Fibroblast of skin of back (primary cell): ENCODE results near the gene DSCAML1.
"Not testable (repeated sequence)": the region's sequence is repeated elsewhere in the genome, so short reads cannot be mapped to it uniquely, and the experiment has no call there.

Experiments
- DNase-seq: peaks from one replicate; pipeline ENCODE4 v3.0.0-alpha.2; 2013

Gene DSCAML1

DNA sequence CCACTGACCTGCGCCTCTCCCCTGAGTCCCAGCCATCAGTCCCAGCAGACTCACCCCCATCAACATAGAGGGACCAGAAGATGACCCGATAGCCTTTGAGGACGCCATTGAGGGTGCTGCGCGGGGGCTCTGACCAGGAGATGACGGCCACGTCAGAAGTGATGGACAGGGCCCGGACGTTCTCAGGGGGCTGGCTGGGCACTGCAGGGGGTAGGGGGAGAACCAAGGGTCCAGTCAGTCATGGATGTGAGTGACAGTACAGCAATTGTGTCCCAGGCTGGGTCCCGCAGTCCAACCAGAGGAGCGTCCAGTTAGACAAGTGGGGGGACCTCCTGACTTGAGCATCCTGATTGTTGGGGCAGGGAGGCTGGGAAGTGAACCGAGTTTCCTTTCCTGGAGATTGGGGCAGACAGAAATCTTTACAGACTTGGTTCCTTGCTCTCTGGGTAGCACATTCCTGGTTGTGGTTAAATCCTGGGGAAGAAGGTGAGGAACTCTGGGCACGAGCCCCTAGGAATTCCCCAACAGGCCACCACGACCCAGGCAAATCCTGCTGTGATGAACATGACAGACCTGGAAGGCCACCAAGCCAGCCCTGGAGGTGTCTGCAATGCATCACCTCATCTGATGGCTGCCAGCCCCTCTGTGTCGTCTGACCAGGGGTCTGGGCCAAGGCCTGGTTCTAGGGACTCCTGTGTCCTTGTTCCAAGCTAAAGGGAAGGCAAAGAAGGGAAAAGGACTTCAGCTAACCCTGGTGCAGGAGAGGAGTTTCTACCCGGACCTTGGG is 335.4 kb downstream of the DSCAML1 start:
- DNase-seq, result no peak

DNA sequence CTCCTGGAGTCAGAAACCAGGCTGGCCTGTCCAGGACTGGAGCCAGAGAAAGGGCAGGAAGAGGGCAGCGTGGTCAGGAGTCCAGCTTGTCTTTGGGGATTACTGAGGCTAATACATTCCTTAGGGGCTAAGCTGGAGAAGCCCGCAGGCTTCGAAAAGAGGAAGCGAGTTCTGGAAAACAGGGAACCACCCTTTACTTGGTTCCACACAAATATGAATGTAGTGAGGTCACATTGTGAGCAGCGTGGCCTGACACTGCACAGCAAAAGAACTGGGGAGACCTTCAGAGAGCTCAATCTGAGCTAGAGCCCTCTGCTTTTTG is 337.1 kb downstream of the DSCAML1 start:
- no peak for DNase-seq

DNA sequence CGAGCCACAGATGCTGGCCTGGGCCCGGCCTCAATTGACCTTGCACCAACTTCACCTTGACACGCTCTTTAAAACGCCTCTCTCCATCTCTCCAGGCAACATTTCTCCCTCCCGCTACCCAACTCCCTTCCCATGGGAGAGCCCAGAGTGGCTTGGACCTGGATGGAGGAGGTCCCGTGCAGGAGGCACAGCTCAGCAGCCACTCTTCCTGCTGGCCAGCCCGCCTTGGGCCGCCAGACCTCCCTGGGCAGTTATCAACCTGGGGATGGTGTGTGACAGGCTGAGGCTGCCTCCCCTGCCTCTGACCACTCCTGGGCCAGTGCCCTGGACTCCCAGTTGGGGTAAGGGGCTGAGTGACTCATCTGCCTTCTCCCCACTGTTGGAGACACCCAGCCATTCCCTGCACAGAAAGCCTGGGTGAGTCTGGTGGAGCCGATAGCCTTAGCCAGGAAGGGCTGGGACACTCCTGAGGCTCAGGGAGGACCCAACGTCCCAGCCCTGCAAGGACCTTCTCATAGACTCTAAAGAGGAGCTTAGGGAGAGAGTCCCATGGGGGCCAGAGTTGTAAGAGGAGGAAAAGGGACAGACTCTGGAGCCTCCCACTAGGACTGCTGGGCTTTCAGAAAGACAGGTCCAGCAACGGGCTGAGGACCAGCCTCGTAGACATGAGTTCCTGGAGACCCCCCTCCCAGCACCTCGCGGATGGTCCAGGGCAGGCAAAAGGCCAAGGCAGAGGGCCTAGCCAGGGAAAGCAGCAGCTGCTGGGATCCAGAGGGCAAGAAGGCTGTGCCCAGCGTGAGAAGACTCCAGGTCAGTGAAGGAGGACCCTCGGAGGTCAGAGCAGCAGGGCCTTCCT is 337.7 kb downstream of the DSCAML1 start:
- no peak for DNase-seq

DNA sequence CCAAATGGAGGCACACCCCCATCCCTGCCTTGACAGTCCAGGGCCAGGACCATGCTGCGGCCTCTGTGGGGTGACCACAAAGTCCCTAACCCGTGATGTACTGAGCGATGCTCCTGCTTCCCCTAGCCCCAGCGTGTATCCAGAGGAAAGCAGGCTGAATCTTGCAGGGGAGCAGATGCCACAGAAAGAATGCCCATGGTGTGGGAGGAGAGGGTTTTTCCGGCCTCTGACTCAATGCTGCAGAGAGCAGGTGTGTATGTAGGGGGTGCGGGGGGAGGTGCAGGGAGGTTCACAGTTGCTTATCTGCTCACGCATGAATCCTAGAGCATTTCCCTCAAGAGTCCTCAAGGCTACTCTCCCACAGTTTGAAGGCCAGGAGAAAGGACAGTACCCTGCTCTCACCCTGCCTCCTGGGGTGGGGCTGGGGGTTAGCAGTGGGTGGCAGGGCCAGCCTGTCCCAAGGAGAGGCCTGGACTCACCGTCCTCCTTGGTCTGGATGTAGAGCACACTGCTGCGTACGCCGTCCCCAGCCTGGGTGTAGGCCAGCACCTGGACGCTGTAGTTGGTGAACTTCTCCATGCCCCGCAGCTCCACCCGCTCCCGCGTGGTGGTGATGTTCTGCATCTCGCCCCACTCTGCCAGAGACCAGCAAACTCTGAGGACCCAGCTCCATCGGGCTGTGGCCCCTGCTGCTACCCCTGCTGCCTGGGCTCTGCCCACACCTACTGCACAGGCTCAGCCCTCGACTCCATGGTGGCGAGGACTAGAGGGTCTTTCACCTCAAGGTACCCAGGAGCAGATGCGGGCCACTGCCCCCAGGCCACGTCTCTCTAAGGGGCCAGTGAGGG is 338.5 kb downstream of the DSCAML1 start:
- DNase-seq, result no peak

DNA sequence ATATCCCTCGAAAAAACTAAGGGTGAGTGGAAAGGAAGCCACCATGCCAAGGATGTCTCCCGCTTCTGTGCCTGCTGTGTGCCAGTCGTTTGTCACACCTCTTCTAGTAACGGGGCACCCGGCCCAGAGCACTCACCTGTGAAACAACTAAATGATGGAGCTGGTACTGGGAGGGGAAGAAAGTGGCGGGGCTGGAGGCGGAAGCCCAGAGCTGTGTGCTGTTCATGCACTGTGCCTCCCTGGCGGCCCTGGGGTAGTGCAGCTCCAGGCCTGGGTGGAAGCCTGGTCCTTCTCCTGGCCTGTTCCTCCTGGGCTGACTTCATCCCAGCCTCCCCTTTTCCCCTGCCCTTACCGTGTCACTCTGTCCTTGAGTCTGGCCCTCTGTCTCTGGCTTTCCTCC is 339.2 kb downstream of the DSCAML1 start:
- DNase-seq, result no peak

DNA sequence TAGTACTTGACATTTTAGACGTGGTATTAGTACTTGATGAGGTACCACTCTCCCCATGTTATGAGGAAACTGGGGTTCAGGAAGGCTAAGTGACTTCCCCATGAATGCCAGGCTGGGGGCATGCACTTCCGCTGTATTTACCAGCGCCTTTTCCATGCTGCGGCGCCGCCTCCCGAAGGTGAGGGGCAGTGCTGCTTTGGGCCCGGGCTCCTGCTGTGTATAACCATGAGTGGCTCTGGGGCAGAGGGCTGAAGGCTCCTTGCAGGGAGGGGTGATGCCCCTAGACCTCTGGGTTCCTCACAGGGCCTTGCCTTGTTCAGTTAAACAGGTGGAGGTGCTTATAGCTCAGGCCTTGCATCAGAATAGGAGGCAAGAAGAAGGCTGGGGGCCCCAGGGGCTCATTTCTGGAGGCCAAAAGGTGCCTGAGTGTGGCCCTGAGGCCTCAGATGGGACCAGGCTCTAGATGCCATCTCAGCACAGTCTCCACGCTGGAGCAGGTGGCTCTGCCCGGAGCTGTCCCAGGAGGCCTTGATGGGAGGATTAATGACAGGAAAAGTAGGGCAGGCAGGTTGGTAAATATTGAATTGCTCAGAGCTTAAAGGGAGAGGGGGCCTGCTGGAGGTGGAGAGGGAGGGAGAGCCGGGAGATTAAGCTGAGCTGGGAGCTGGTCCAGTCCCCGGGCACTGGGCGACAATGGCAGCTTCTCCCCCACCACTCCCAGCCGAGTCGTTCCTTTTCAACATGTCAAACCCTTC is 339.8 kb downstream of the DSCAML1 start:
- DNase-seq, result no peak

DNA sequence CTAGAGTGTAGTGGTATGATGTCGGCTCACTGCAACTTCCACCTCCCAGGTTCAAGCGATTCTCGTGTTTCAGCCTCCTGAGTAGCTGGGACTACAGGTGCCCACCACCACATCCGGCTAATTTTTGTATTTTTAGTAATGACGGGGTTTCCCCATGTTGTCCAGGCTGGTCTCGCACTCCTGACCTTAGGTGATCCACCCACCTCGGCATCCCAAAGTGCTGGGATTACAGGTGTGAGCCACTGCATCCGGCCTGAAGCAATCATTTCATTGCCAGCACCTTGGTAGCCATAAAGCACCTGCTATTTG is 340.3 kb downstream of the DSCAML1 start:
- DNase-seq, result not testable (repeated sequence)

DNA sequence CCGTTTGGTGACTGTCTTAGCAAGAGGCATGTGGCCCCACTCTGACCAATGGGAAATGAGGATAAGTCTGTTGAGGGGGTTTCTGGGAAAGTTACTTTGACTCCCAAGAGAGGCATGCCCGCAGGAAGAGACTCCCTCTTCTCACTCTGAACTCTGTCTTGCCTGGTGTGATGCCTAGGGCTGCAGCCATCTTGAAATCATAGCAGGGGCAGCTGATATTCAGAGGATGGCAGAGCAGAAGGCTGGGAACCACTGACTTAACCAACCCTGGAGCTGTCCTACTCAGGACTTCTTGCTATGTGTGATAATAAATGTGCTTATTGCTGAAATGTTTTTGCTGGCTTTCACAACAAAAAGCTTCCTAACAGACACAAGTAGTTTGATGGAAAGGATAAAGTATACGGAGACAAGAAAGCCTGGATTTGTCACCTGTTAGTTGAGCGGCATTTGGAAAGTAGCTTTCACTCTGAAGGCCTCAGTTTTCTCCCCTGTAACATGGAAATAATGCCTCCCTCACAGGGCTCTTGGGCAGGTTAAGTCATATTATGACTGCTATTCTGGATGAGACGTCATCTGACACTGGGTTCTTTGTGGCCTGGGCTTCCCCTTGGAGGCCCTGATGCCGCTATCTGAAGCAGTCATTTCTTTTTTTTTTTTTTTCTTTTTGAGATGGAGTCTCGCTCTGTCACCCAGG is 340.8 kb downstream of the DSCAML1 start:
- DNase-seq, result no peak

DNA sequence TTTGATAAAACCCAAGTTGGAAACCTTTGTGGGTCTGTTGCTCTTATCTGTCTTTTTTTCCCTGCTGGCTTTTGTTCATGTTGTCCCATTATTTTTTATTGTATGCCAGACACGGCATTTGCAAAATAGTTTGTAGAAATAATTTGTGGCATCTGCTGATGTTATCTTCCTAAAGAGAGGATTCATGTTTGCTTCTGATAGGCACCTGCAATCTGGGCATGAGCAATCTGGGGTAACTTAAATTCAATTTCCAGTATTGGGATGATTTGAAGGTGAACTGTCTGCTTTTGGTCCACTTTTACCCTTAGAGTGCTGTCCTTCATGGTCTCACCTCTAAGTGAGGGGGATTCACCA is 342.5 kb downstream of the DSCAML1 start:
- no peak for DNase-seq

DNA sequence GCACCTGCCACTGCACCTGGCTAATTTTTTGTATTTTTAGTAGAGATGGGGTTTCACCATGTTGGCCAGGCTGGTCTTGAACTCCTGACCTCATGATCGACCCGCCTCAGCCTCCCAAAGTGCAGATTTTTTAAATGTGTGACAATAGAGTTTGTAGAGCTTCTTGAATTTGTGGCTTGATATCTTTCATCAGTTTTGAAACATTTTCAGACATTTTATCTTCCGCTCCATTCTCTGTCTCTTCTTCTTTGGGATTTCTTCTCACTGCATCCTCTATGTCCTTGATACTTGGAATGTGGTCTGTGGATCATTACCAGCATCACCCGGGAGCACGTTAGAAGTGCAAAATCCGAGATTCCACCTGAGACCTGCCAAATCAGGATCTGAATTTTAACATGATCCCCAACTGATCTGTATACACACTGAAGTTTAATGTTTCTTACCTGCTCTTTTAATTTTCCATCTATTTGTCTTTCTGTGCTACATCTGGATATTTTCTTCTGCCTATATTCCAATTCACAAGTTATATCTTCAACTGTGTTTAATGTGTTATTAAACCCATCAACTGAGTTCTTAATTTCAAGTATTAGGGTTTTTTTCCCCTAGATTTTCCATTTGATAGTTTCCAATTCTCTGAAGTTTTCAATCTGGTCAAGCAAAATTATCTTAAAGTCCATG is 343.0 kb downstream of the DSCAML1 start:
- no peak for DNase-seq

DNA sequence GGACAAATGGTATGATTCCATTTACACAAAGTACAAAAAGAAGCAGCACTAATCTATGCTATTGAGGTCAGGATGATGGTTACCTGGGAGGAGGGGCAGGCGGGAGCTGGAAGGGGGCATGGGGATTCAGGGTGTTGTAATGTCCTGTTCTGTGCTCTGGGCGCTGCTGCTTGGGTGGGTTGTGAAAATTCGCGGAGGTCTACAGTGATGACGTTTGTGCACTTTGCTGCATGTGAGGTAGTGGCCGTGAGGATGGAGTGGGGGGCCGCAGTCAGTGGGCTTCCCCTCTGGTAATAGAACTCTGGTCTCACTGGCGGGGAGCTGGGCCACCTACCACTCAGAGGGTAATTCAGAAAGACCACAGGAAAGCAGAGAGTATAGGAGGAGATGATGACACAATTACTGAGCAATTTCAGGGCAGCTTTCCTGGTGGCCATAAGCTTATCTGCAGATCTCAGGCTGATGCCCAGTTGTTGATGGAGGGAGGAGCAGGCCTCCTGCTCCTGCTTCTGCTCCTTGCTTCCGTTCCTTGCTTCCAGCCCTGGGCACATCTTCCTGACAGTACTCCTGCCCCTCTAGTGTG is 347.8 kb downstream of the DSCAML1 start:
- DNase-seq, result no peak

DNA sequence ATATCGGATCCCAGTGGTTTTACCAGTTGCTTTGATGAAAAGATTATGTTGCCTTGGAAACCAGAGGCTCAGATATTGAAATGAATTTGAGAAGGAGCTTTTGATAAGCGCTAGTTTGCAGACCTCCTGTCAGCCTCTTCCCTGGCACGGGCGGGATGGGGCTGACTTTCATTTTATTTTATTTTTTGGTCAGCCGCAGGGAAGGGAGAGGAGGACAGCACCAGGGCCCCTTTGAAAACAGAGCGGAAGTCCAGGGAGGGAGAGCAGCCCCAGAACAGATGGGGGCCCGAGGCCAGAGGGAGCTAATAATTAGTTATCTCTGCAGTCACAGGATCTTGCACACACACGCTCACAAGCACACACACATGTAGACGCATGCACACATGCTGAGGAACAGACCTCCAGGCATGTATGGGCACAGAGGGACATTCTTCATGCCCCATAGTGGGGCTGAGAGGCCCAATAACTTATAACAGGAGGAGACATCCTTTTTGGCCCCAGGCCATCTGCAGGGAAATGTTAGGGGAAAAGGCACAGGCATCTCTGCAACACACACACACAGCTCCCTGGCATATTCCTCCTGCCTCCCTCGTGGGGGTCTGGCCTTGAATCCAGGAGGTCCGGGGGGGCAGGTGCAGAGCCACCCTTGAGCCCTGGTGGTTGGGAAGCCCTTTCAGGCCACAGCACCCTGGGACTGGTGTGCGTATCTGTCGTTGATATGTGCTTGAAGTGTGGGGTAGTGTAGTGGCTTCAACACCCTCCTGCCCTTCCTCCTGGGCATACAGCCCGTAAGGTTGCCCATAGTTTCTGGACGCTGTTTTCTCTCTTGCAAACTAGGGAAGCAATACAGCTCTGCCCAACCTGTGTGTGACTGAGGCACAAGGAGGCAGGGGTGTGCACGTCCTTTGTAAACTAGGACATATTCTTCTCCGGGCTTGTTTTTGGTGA is 352.0 kb downstream of the DSCAML1 start:
- DNase-seq, result no peak

DNA sequence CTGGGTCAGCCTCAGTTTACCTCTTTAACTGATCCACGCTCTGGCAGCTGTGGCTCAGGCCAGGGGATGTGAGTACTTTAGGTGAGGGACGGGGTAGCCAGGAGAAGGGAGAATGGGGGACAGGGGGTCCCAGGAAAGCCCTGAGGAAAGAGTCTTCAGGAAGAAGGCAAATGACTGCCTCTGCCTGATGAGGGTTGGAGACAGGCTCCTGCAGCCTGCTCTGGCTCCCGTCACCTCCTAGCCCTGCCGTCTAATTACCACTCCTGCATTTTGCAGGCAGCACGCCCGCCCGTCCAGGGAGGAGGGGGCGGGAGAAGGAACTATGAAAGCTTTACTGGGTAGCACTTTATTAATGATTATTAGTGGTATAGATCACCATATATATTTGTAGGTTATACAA is 352.8 kb downstream of the DSCAML1 start:
- no peak for DNase-seq

DNA sequence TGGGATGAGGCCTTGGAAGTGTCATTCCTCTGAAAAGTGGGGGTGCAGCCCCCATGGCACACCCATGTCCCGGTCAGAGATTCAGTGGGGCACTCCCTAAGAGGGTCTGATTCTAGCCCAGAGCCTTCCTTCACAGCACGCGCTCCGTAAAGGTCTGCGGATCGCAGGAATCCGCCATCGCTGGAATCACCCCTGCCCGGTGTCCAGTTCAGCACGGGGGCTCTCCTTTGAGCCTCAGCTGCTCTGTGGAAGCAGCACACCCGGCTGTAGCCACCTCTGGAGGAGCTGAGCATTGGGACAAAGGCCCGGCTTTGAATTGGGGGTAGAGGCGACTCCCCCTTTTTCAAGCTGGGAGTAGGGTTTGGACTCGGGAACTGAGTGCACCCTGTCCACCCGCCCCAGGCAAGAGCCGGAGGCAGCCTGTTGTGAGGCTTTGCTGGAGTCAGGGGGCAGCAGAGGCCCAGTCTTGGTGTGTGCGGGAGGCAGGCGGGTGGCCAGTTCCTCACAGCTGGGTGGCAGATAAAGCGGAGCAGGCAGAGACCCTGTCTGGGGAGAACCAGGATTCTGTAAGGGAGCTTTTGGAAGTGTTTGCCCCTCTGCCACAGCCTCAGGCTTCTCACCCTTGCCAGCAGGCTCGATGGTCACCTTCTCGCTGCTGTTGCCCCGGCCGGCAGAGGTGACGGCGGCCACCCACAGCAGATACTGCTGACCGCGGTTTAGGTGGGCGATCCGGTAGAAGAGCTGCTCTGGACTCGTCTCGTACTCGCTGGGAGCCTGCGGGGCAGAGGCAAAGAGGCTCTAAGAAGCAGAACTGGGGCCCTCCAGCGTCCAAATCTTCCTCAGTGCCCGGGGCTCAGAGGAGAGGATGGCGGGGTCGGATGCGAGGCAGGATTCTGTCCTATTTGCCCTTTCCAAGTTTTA is 353.5 kb downstream of the DSCAML1 start:
- DNase-seq, result peak; percentile 18

DNA sequence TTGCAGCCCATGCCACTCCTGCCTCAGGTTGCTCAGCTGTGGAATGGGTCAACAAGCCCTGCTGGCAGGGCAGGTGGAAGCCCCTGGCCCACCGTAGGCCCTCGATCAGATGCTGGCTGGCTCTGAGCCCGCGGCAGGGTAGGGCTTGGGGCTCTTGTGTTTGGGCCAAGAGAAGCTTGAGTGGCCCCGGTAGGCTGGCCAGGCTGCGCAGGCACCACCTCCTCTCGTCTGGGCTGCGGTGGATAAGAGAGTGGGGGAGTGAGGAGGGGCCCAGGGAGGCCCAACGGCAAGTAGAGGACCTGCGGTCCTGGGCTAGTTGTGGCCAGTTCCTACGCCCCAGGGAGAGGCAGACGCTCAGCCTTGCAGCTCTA is 354.2 kb downstream of the DSCAML1 start:
- DNase-seq, result no peak

DNA sequence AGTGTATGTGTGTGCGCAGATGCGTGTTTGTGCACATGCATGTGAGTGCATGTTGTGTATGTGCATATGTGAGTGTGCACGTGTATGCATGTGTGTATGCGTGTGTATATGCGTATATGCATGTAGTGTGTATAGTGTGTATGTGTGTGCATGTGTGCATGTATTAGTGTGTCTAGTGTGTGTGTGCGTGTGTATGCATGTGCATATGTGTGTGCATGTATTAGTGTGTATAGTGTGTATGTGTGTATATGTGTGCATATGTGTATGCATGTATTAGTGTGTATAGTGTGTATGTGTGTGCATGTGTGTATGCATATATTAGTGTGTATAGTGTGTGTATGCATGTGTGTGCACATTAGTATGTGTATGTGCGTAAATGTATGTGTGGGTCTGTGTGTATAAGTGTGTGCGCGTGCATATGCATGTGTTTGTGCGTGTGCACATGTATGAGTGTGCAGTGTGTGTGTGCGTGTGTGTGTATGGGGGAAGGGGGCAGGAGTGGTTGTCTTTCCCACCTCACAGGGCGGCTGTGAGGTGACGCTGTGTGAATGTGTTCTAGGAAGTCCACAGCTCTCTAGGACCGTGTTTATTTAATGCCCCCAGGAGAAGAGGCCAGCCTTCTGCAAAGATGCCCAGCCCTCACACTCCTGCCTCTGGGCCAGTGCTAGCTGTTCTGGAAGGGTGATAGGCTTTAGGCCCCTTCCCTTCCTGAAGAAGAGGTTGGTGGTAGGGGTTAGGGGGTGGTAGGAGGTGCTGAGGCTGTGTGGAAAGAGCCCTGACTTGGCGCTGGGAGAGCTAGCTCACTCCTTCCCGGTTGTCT is 354.8 kb downstream of the DSCAML1 start:
- no peak for DNase-seq

DNA sequence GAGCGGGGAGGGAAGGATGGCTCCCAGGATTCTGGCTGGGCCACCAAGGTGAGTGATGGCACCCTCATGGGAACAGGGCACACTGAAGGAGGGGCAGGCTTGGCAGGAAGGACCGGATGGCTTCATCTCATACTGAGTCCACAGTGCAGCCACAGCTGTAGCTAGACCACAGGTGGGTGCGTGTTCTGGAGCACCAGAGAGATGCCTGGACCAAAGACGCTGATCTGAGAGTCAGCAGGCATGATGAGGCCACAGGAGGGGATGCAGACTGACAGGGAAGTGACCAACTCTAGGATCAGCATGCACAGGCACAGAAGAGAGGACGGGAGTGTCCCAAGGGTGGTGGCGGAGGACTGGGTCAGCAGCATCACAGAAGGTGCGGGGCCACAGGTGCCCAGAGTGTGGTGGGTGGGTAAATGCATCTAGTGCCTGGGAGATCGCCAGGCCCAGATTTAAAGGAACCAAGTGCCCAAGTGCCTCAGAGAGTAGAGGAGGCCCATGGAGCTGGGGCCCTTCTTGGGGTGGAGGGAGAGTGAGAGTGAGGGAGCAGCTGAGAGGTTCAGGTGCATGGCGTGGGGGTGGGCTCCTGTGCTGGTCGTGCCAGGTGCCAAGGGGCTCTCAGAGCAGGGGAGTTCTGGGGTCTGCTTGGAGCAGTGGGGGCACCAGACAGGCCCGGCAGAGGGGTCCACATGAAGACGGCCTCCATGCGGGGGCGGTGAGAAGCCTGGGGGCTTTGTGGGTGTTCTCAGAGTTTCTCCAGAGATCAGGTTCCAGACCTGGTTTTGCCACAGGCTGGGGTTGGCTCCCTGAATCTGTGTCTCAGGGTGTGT is 355.7 kb downstream of the DSCAML1 start:
- DNase-seq, result no peak
